MCF 10A (cell line): ENCODE measurements around the gene UBXN11. TPM values are rescaled to one million over a fixed set of nuclear protein-coding genes. Genes with fewer than 3 reads are reported as not detected.
A peak's percentile ranks its signal among the peaks of the same experiment; 100 is the strongest.

Experiments used
- BruUV-seq: library from RNA; stranded (reverse); fragments of 400-500 nt; replicated peaks from 2 replicates; lab custom pipeline; 2021; lab: Mats Ljungman, UMichigan
- CTCF ChIA-PET: fragments of 300-600 bp; sonication (Branson Sonifier 250); formaldehyde crosslinking; extraction: SDS; loops from one replicate; lab custom pipeline; 2021; ENCODE audit warnings: antibody characterized with exemption, inconsistent platforms; lab: Yijun Ruan, JAX
- POLR2A ChIA-PET: fragments of 300-600, 350-650 bp; sonication (Branson Sonifier 250); formaldehyde crosslinking; extraction: SDS; loops from one replicate; lab custom pipeline; 2020; ENCODE audit warnings: antibody characterized with exemption, inconsistent platforms; lab: Yijun Ruan, JAX
- DNase-seq: peaks from one replicate; pipeline ENCODE4 v3.0.0-alpha.2; 2018; ENCODE audit not compliant: unreplicated experiment
- H3K27ac Mint-ChIP-seq: one replicate; pipeline ENCODE4 v1.8.0; 2022; ENCODE audit warnings: mild to moderate bottlenecking, low read depth, mixed read lengths; ENCODE audit not compliant: unreplicated experiment
- H3K27me3 Mint-ChIP-seq: one replicate; pipeline ENCODE4 v1.8.0; 2022; ENCODE audit warnings: mixed read lengths; ENCODE audit not compliant: insufficient read depth, unreplicated experiment
- H3K36me3 Mint-ChIP-seq: one replicate; pipeline ENCODE4 v1.8.0; 2022; ENCODE audit warnings: mild to moderate bottlenecking, moderate library complexity, mixed read lengths; ENCODE audit not compliant: insufficient read depth, unreplicated experiment
- H3K4me1 Mint-ChIP-seq: one replicate; pipeline ENCODE4 v1.8.0; 2022; ENCODE audit warnings: mixed read lengths; ENCODE audit not compliant: insufficient read depth, unreplicated experiment
- H3K4me3 Mint-ChIP-seq: one replicate; pipeline ENCODE4 v1.8.0; 2022; ENCODE audit warnings: mild to moderate bottlenecking, moderate library complexity, mixed read lengths; ENCODE audit not compliant: unreplicated experiment
- H3K9me3 Mint-ChIP-seq: one replicate; pipeline ENCODE4 v1.8.0; 2022; ENCODE audit warnings: mixed read lengths; ENCODE audit not compliant: unreplicated experiment
- CTCF ChIP-seq: fragments of 200-600 bp; IDR thresholded peaks from one replicate; pipeline ENCODE4 v1.8.0; 2022; ENCODE audit warnings: antibody characterized with exemption, mild to moderate bottlenecking; ENCODE audit not compliant: unreplicated experiment
- intact Hi-C: fragments of 100-400 bp; cut with micrococcal nuclease; formaldehyde crosslinking; loops from 2 replicates; pipeline ENCODE4 v1.14.1; 2022
- total RNA-seq: library from RNA; stranded (reverse); gene quantifications from 2 replicates; pipeline ENCODE4 v1.2.3, GENCODE V29; 2022

The UBXN11 gene
- total RNA-seq, 1 experiment from 2014 or later: 17.7 TPM

- BruUV-seq: no TSS peak
- Mint-ChIP-seq H3K27me3 (no peaks in the 10 kb centered on the region), H3K4me1 (peaks cover 26% of the 10 kb centered on the region), H3K9me3 (no peaks in the 10 kb centered on the region), H3K27ac (no peak overlapping the region), H3K36me3 (no peaks in the 10 kb centered on the region), H3K4me3 (no peak overlapping the region)
- CTCF ChIA-PET: interaction anchor here (0.6 to 1.4 kb wide), 3 partner anchors 14 to 175 kb away, joined by 4 to 5 read pairs (median 4); no protein-coding TSS in a partner anchor
- TF ChIP-seq CTCF: no peak
- POLR2A ChIA-PET: interaction anchor here (0.5 to 1.9 kb wide), 3 partner anchors 13 to 151 kb away, joined by 3 to 6 read pairs (median 3); partner anchors contain the start of gene SH3BGRL3
- DNase-seq: no peak
- intact Hi-C loops: no loop called here
Measured at GRCh38 chr1:26349877-26350244, 43.4 kb upstream of the UBXN11 start.

- no peaks in the 10 kb centered on the region for H3K9me3 Mint-ChIP-seq
- TF ChIP-seq CTCF: no peak
- CTCF ChIA-PET: interaction anchor here (0.6 to 1.4 kb wide), 4 partner anchors 15 to 175 kb away, joined by 4 to 7 read pairs (median 4); no protein-coding TSS in a partner anchor
- no peaks in the 10 kb centered on the region for H3K27me3 Mint-ChIP-seq
- no peak overlapping the region for H3K4me3 Mint-ChIP-seq
- intact Hi-C loops: no loop called here
- BruUV-seq: no TSS peak
- POLR2A ChIA-PET: interaction anchor here (0.5 to 1.9 kb wide), 5 partner anchors 13 to 152 kb away, joined by 3 to 6 read pairs (median 3); partner anchors contain the start of gene SH3BGRL3
- H3K36me3 Mint-ChIP-seq: no peaks in the 10 kb centered on the region
- DNase-seq: peak; percentile 36
- H3K27ac Mint-ChIP-seq: peak overlapping the region; percentile 31
- H3K4me1 Mint-ChIP-seq: peaks cover 26% of the 10 kb centered on the region
Measured at GRCh38 chr1:26349188-26349876, 42.9 kb upstream of the UBXN11 start.

- BruUV-seq: no TSS peak
- TF ChIP-seq CTCF: no peak
- H3K9me3 Mint-ChIP-seq: no peaks in the 10 kb centered on the region
- H3K27me3 Mint-ChIP-seq: no peaks in the 10 kb centered on the region
- DNase-seq: no peak
- peaks cover 14% of the 10 kb centered on the region for H3K4me1 Mint-ChIP-seq
- intact Hi-C loops: no loop called here
- no peaks in the 10 kb centered on the region for H3K36me3 Mint-ChIP-seq
- CTCF ChIA-PET: interaction anchor here (0.7 to 1.7 kb wide), 3 partner anchors 18 to 72 kb away, joined by 3 to 9 read pairs (median 4); no protein-coding TSS in a partner anchor
- POLR2A ChIA-PET: interaction anchor here (0.5 to 0.6 kb wide), 2 partner anchors 10 to 17 kb away, joined by 3 read pairs; no protein-coding TSS in a partner anchor
- H3K27ac Mint-ChIP-seq: no peak overlapping the region
- H3K4me3 Mint-ChIP-seq: no peak overlapping the region
Measured at GRCh38 chr1:26346274-26347033, 40.0 kb upstream of the UBXN11 start.

GRCh38 chr1:26345718-26346117 lies 39.3 kb upstream of the UBXN11 start:
- H3K4me3 Mint-ChIP-seq: no peak overlapping the region
- H3K4me1 Mint-ChIP-seq: peaks cover 7% of the 10 kb centered on the region
- no peaks in the 10 kb centered on the region for H3K27me3 Mint-ChIP-seq
- ChIA-PET CTCF (interaction anchor here (0.6 kb wide), 1 partner anchor 991 kb away, joined by 3 read pairs; no protein-coding TSS in a partner anchor), POLR2A (interaction anchor here (0.5 kb wide), 1 partner anchor 9 kb away, joined by 3 read pairs; no protein-coding TSS in a partner anchor)
- no peak for TF ChIP-seq CTCF
- H3K9me3 Mint-ChIP-seq: no peaks in the 10 kb centered on the region
- no peak for DNase-seq
- no peaks in the 10 kb centered on the region for H3K36me3 Mint-ChIP-seq
- intact Hi-C loops: no loop called here
- H3K27ac Mint-ChIP-seq: no peak overlapping the region
- no TSS peak for BruUV-seq
